Vagina (tissue), 2 donors: ENCODE measurements around the gene GTSE1. TPM values are rescaled to one million over a fixed set of nuclear protein-coding genes. Genes with fewer than 3 reads are reported as not detected.
A peak's percentile ranks its signal among the peaks of the same experiment; 100 is the strongest.

Experiments
- DNase-seq, 2 donors: peaks; one replicate each; pipeline ENCODE4 v3.0.0-alpha.2; 2017; ENCODE audit errors: extremely low spot score in 2 of 2
- H3K27ac ChIP-seq: fragments of 200-600 bp; sonication (generic); one replicate; pipeline ENCODE4 v1.5.1; 2019
- H3K27me3 ChIP-seq: fragments of 200-600 bp; sonication (generic); one replicate; pipeline ENCODE4 v1.5.1; 2019
- H3K36me3 ChIP-seq, 2 donors: fragments of 200-600 bp; sonication (generic); one replicate each; pipeline ENCODE4 v1.5.1; 2017 to 2019
- H3K4me1 ChIP-seq: fragments of 200-600 bp; sonication (generic); one replicate; pipeline ENCODE4 v1.5.1; 2019
- H3K4me3 ChIP-seq, 2 donors: fragments of 200-600 bp; sonication (generic); 1 replicate in 1 of 2; 2 replicates in 1 of 2; pipeline ENCODE4 v1.5.1; 2016 to 2019
- H3K9me3 ChIP-seq: fragments of 200-600 bp; sonication (generic); one replicate; pipeline ENCODE4 v1.5.1; 2019
- POLR2A ChIP-seq, 2 donors: fragments of 450-650 bp; IDR thresholded peaks; one replicate each; pipeline ENCODE4 v1.6.1; 2017; ENCODE audit warnings: antibody characterized with exemption in 2 of 2, mild to moderate bottlenecking in 2 of 2, moderate library complexity in 2 of 2
- POLR2AphosphoS5 ChIP-seq, 2 donors: sonication (generic); formaldehyde crosslinking; IDR thresholded peaks; one replicate each; pipeline ENCODE4 v1.9.0; 2017; ENCODE audit warnings: antibody characterized with exemption in 2 of 2, mild to moderate bottlenecking in 2 of 2, low read depth in 1 of 2; ENCODE audit not compliant: insufficient read depth in 1 of 2
- intact Hi-C: fragments of 100-400 bp; cut with DNase I; formaldehyde crosslinking; loops from one replicate; pipeline ENCODE4 v1.15.1; 2023
- total RNA-seq: library from RNA; depleted of rRNA; stranded (reverse); fragments of >200 nt; gene quantifications from one replicate; pipeline ENCODE4 v1.2.3, GENCODE V29; 2016
- TF ChIP-seq, protein P1 (sequence below), 3 experiments: fragments of 450-650 bp in 2 of 3; fragments of 200-600 bp in 1 of 3; sonication (generic) in 1 of 3; IDR thresholded peaks; one replicate each; pipeline ENCODE4 v1.5.1; 2017 to 2019; ENCODE audit warnings: antibody characterized with exemption in 3 of 3, mild to moderate bottlenecking in 2 of 3, moderate library complexity in 2 of 3

The GTSE1 gene
- total RNA-seq, 1 donor from 2014 or later = 2.2 TPM

- peak within 1 kb of the TSS; percentile 78 for H3K27ac ChIP-seq
- H3K36me3 ChIP-seq = peaks cover 0 to 27% of the 10 kb centered on the region in 2 donors
- H3K27me3 ChIP-seq = no peaks in the 10 kb centered on the region
- peaks cover 26% of the 10 kb centered on the region for H3K4me1 ChIP-seq
- intact Hi-C loops = no loop called here
- no peak for DNase-seq
- peak within 1 kb of the TSS; percentile 67 to 97 for H3K4me3 ChIP-seq
- TF ChIP-seq, protein P1, sequence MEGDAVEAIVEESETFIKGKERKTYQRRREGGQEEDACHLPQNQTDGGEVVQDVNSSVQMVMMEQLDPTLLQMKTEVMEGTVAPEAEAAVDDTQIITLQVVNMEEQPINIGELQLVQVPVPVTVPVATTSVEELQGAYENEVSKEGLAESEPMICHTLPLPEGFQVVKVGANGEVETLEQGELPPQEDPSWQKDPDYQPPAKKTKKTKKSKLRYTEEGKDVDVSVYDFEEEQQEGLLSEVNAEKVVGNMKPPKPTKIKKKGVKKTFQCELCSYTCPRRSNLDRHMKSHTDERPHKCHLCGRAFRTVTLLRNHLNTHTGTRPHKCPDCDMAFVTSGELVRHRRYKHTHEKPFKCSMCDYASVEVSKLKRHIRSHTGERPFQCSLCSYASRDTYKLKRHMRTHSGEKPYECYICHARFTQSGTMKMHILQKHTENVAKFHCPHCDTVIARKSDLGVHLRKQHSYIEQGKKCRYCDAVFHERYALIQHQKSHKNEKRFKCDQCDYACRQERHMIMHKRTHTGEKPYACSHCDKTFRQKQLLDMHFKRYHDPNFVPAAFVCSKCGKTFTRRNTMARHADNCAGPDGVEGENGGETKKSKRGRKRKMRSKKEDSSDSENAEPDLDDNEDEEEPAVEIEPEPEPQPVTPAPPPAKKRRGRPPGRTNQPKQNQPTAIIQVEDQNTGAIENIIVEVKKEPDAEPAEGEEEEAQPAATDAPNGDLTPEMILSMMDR (IDR thresholded peaks at IDR 0.05) = no peak
- peak; percentile 10 to 75 for TF ChIP-seq POLR2AphosphoS5 (IDR thresholded peaks at IDR 0.05; ENCODE audit: insufficient read depth in 1 of 2, low read depth in 1 of 2)
- H3K9me3 ChIP-seq = no peaks in the 10 kb centered on the region
Observed at GRCh38 chr22:46335201-46336118, 38.8 kb downstream of the GTSE1 start, which contains the start of gene TRMU. Gene TRMU, plus strand, starts transcription at chr22:46335714. Its CDS starts 51 bp downstream, at chr22:46335765.

DNA sequence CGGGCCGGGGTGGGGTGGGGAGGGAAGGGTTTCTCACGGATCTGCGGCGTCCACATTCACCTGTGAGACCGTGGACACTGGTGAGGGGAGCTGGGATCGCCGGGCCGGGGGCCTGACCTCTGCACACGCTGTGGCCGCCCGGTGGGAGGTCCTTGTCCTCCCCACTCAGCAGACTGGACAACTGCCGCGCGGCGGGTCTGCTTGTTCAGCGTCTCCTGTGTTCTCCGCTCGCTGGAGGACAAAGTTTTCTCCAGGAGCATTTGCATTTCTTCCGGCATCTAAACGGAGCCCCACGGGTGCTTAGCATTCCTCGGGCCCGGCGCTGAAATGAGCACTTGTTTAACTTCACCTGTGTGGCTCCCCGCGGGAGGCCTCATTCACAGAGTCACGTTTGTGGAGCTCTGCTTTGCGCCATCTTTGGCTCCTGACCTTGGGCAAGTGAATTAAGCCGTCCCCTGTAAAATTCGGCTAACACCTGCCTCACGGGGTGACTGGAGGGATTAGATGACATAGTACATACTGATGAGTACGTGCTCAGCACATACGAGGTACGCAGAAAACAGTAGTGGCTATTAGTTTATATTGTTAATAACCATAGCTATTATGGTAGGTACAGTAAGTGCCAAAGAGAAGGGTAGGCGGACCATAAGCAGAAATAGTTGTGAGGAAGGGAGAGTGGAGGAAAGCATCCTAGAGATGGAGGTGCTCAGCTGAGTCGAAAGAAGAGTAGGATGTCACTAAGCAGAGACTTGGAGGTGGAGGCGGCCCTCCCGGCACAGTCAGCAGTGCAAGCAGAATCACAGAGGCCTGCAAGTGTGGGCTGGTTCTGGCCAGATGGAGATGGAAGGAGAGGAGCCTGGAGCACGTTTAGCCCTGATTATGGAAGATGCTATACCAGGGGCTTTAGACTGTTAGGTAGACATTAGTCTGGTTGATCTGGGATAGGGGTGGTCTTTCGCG lies 39.7 kb downstream of the GTSE1 start:
- intact Hi-C loops = no loop called here
- peak overlapping the region; percentile 78 for H3K27ac ChIP-seq

DNA sequence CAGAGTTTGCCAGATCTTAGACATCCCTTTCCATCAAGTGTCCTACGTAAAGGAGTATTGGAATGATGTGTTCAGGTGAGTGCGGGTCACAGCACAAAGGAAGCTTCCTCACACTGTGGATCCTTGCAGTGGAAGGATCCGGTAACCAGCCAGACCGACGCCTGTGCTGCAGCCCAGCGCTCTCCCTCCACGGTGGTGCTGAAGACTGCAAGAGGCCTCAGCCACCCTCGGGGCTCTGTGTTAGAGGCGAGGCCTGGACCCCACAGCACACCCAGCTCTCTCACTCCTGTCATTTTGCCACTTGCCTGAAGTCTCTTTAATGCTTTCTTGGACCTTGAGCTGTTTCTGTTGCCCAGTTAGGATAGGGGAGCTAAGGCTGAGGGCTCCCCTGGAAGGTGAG lies 41.2 kb downstream of the GTSE1 start:
- H3K36me3 ChIP-seq = peaks cover 0 to 42% of the 10 kb centered on the region in 2 donors
- no peaks in the 10 kb centered on the region for H3K27me3 ChIP-seq
- intact Hi-C loops = no loop called here
- no peaks in the 10 kb centered on the region for H3K9me3 ChIP-seq
- TF ChIP-seq POLR2AphosphoS5 (IDR thresholded peaks at IDR 0.05; ENCODE audit: insufficient read depth in 1 of 2, low read depth in 1 of 2) = no peak
- no peak overlapping the region for H3K27ac ChIP-seq
- peaks cover 26% of the 10 kb centered on the region for H3K4me1 ChIP-seq
- no peak for DNase-seq
- no peak overlapping the region for H3K4me3 ChIP-seq

More for the DNA sequence above, 39.7 kb downstream of the GTSE1 start:
- no peaks in the 10 kb centered on the region for H3K9me3 ChIP-seq
- H3K4me1 ChIP-seq = peaks cover 26% of the 10 kb centered on the region
- TF ChIP-seq POLR2AphosphoS5 (IDR thresholded peaks at IDR 0.05; ENCODE audit: insufficient read depth in 1 of 2, low read depth in 1 of 2) = no peak
- TF ChIP-seq, protein P1 (IDR thresholded peaks at IDR 0.05) = no peak
- no peak for TF ChIP-seq POLR2A (IDR thresholded peaks at IDR 0.05)
- DNase-seq = no peak
- peaks cover 0 to 31% of the 10 kb centered on the region in 2 donors for H3K36me3 ChIP-seq
- peak overlapping the region; percentile 67 to 97 for H3K4me3 ChIP-seq
- H3K27me3 ChIP-seq = no peaks in the 10 kb centered on the region

DNA sequence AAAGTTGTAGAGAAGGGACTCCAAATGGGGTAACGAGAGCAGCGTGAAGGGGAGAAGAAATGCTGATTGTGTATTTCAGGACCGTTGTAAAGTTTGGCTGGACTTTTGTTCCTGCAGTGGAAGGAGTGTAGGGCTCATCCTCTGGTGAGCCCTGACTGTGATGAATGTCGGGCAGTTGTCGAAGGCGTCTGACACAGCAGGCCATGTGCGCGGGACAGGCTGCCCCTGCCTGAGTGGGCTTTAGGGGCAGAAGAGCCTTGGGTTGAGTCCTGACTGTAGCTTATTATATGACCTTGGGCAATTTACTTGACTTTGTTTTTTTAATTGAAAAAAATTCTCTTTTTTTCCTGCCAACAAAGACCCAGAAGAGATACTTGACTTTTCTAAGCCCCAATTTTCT lies 42.0 kb downstream of the GTSE1 start:
- Histone ChIP-seq H3K36me3 (peaks cover 0 to 50% of the 10 kb centered on the region in 2 donors), H3K27me3 (no peaks in the 10 kb centered on the region), H3K4me1 (peaks cover 26% of the 10 kb centered on the region), H3K9me3 (no peaks in the 10 kb centered on the region), H3K27ac (no peak overlapping the region), H3K4me3 (no peak overlapping the region)
- no peak for DNase-seq
- intact Hi-C loops = no loop called here
- TF ChIP-seq, protein P1 (IDR thresholded peaks at IDR 0.05) = no peak
- TF ChIP-seq POLR2A (IDR thresholded peaks at IDR 0.05) (no peak), POLR2AphosphoS5 (IDR thresholded peaks at IDR 0.05; ENCODE audit: insufficient read depth in 1 of 2, low read depth in 1 of 2) (no peak)

DNA sequence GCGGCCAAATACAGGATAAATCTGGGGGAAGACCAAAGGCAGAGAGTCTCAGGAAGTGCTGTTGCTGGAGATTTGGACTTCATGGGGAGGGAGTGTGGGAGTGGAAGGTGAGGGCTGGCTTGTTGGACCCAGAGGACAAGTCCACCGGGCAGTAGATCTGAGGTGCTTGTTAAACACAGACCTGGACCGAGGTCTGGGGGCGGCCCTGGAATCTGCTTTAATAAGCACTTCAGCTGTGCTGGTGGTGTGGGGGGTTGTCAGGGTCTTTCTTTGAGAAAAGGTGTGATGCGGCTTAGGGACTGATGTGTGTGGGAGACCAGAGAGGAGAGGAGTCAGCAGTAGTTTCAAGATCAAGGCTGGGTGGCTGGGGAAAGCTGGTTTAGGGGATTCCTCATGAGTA lies 43.3 kb downstream of the GTSE1 start:
- intact Hi-C loops = no loop called here
- Histone ChIP-seq H3K4me3 (no peak overlapping the region), H3K27ac (no peak overlapping the region), H3K27me3 (no peaks in the 10 kb centered on the region), H3K9me3 (no peaks in the 10 kb centered on the region), H3K36me3 (peaks cover 0 to 61% of the 10 kb centered on the region in 2 donors), H3K4me1 (peaks cover 18% of the 10 kb centered on the region)
- DNase-seq = no peak
- TF ChIP-seq, protein P1 (IDR thresholded peaks at IDR 0.05) = no peak
- TF ChIP-seq POLR2A (IDR thresholded peaks at IDR 0.05) = no peak
- TF ChIP-seq POLR2AphosphoS5 (IDR thresholded peaks at IDR 0.05; ENCODE audit: insufficient read depth in 1 of 2, low read depth in 1 of 2) = no peak
